Liver (tissue), 9 donors: ENCODE data around the gene PPP1R12C. TPM values are rescaled to one million over a fixed set of nuclear protein-coding genes. Genes with fewer than 3 reads are reported as not detected.

Experiments
- DNase-seq: peaks from one replicate; pipeline ENCODE4 v3.0.0-alpha.2; 2017; ENCODE audit warnings: low spot score
- H3K27ac ChIP-seq, 2 donors: one replicate each; pipeline ENCODE4 v1.7.0; 2013; ENCODE audit warnings: inconsistent platforms in 2 of 2, low read length in 2 of 2, control low read depth in 1 of 2, low read depth in 1 of 2, mild to moderate bottlenecking in 1 of 2
- H3K27me3 ChIP-seq, 4 donors: one replicate each; pipeline versions ENCODE4 v1.6.1 to v1.7.0; 2013; ENCODE audit warnings: low read length in 3 of 4, inconsistent platforms in 1 of 4, mild to moderate bottlenecking in 1 of 4, moderate library complexity in 1 of 4; ENCODE audit not compliant: control insufficient read depth in 4 of 4, insufficient read depth in 4 of 4
- H3K36me3 ChIP-seq, 4 donors: one replicate each; pipeline versions ENCODE4 v1.6.1 to v1.7.0; 2013; ENCODE audit warnings: low read length in 3 of 4, mild to moderate bottlenecking in 3 of 4, low read depth in 1 of 4, moderate library complexity in 1 of 4; ENCODE audit not compliant: control insufficient read depth in 4 of 4, insufficient read depth in 3 of 4
- H3K4me1 ChIP-seq, 4 donors: one replicate each; pipeline versions ENCODE4 v1.6.1 to v1.7.0; 2013; ENCODE audit warnings: low read length in 3 of 4, mild to moderate bottlenecking in 3 of 4, moderate library complexity in 1 of 4; ENCODE audit not compliant: control insufficient read depth in 4 of 4, insufficient read depth in 4 of 4
- H3K4me3 ChIP-seq, 3 donors: one replicate each; pipeline versions ENCODE4 v1.6.1 to v1.7.0; 2013; ENCODE audit warnings: low read length in 3 of 3, control low read depth in 1 of 3, low read depth in 1 of 3, mild to moderate bottlenecking in 1 of 3
- H3K9ac ChIP-seq, 2 donors: one replicate each; pipeline ENCODE4 v1.7.0; 2013; ENCODE audit warnings: low read length in 2 of 2, mild to moderate bottlenecking in 2 of 2, moderate library complexity in 2 of 2, control low read depth in 1 of 2, low read depth in 1 of 2
- H3K9me3 ChIP-seq, 4 donors: one replicate each; pipeline versions ENCODE4 v1.6.1 to v1.7.0; 2013; ENCODE audit warnings: low read length in 3 of 4; ENCODE audit not compliant: control insufficient read depth in 4 of 4
- ATF3 ChIP-seq: IDR thresholded peaks from 2 replicates; pipeline ENCODE4 v1.6.1; 2016; ENCODE audit warnings: antibody characterized with exemption
- CTCF ChIP-seq: fragments of 150-350 bp; IDR thresholded peaks from 2 replicates; pipeline ENCODE4 v1.5.1; 2017; ENCODE audit warnings: improper control_type of control experiment, low read depth, low read length; ENCODE audit not compliant: missing input control
- EGR1 ChIP-seq, 2 donors: IDR thresholded peaks; 2 replicates each; pipeline ENCODE4 v1.6.1; 2016 to 2018; ENCODE audit warnings: antibody characterized with exemption in 2 of 2, low read depth in 2 of 2
- FOXA1 ChIP-seq: IDR thresholded peaks from 2 replicates; pipeline ENCODE4 v1.6.1; 2016; ENCODE audit warnings: antibody characterized with exemption
- FOXA2 ChIP-seq: IDR thresholded peaks from 2 replicates; pipeline ENCODE4 v1.6.1; 2016; ENCODE audit warnings: antibody characterized with exemption
- GABPA ChIP-seq, 2 donors: IDR thresholded peaks in 1 of 2; conservative IDR thresholded peaks in 1 of 2; 2 replicates each; pipeline ENCODE4 v1.6.1; 2016; ENCODE audit warnings: antibody characterized with exemption in 2 of 2, mild to moderate bottlenecking in 1 of 2, moderate library complexity in 1 of 2
- HNF4A ChIP-seq, 2 donors: conservative IDR thresholded peaks; 2 replicates each; pipeline ENCODE4 v1.6.1; 2016; ENCODE audit warnings: antibody characterized with exemption in 2 of 2, mild to moderate bottlenecking in 2 of 2
- HNF4G ChIP-seq: IDR thresholded peaks from 2 replicates; pipeline ENCODE4 v1.6.1; 2016; ENCODE audit warnings: antibody characterized with exemption
- JUND ChIP-seq, 2 donors: IDR thresholded peaks; 2 replicates each; pipeline ENCODE4 v1.6.1; 2016; ENCODE audit warnings: antibody characterized with exemption in 2 of 2
- MAX ChIP-seq: IDR thresholded peaks from 2 replicates; pipeline ENCODE4 v1.6.1; 2016; ENCODE audit warnings: antibody characterized with exemption
- NR2F2 ChIP-seq: IDR thresholded peaks from 2 replicates; pipeline ENCODE4 v1.6.1; 2016; ENCODE audit warnings: antibody characterized with exemption
- RAD21 ChIP-seq, 2 donors: IDR thresholded peaks; 2 replicates each; pipeline ENCODE4 v1.6.1; 2016; ENCODE audit warnings: antibody characterized with exemption in 2 of 2, mild to moderate bottlenecking in 2 of 2
- REST ChIP-seq: IDR thresholded peaks from 2 replicates; pipeline ENCODE4 v1.6.1; 2016; ENCODE audit warnings: antibody characterized with exemption, mild to moderate bottlenecking
- RXRA ChIP-seq, 2 donors: IDR thresholded peaks; 2 replicates each; pipeline ENCODE4 v1.6.1; 2017 to 2018; ENCODE audit warnings: antibody characterized with exemption in 2 of 2, mild to moderate bottlenecking in 1 of 2
- SP1 ChIP-seq: IDR thresholded peaks from 2 replicates; pipeline ENCODE4 v1.6.1; 2018; ENCODE audit warnings: antibody characterized with exemption, mild to moderate bottlenecking
- TAF1 ChIP-seq: conservative IDR thresholded peaks from 2 replicates; pipeline ENCODE4 v1.6.1; 2016; ENCODE audit warnings: antibody characterized with exemption, mild to moderate bottlenecking
- YY1 ChIP-seq: IDR thresholded peaks from 2 replicates; pipeline ENCODE4 v1.6.1; 2016; ENCODE audit warnings: antibody characterized with exemption, mild to moderate bottlenecking
- ZBTB33 ChIP-seq: IDR thresholded peaks from 2 replicates; pipeline ENCODE4 v1.6.1; 2016; ENCODE audit warnings: antibody characterized with exemption
- WGBS: extraction: QIAGEN DNeasy Blood & Tissue Kit; methylation state at CpG from one replicate; pipeline ENCODE4 v1.1.7; 2013; 5-methylcytosine and 5-hydroxymethylcytosine counted together
- polyA plus RNA-seq, 2 donors: library from polyadenylated mRNA; stranded (reverse) in 1 of 2; unstranded in 1 of 2; fragments of 200-250 nt in 1 of 2; fragments of >200 nt in 1 of 2; fragmentation: Nextera tagmentation in 1 of 2; extraction: Ambion mirVana in 1 of 2; gene quantifications; one replicate each; pipeline versions ENCODE4 v1.2.1 to v1.2.3, GENCODE V29; 2013 to 2015
- total RNA-seq, 2 donors: library from RNA; depleted of rRNA; stranded (reverse); fragments of >200 nt; gene quantifications; one replicate each; pipeline ENCODE4 v1.2.3, GENCODE V29; 2014
- donor health status: healthy.
- donor health status: healthy.
- donor health status: healthy.
- donor health status: healthy.
- donor health status: healthy.

Gene PPP1R12C
- total and polyA plus RNA-seq, 4 donors: 7.4 to 35.8 (median 24.9) TPM

GRCh38 chr19:55085923-55086715 is 31.3 kb downstream of the PPP1R12C start:
- TF ChIP-seq GABPA (IDR thresholded peaks at IDR 0.05 in 1 of 2, conservative IDR thresholded peaks at IDR 0.05 in 1 of 2): no peak
- no peak for TF ChIP-seq RAD21 (IDR thresholded peaks at IDR 0.05)
- TF ChIP-seq RXRA (IDR thresholded peaks at IDR 0.05): no peak
- no peak for TF ChIP-seq NR2F2
- TF ChIP-seq JUND (IDR thresholded peaks at IDR 0.05): no peak
- TF ChIP-seq EGR1 (IDR thresholded peaks at IDR 0.05; ENCODE audit: low read depth in 2 of 2): no peak
- no peak for TF ChIP-seq HNF4A (conservative IDR thresholded peaks at IDR 0.05)
- no peak for TF ChIP-seq SP1
- TF ChIP-seq ATF3: no peak
- TF ChIP-seq MAX: no peak
- no peak for TF ChIP-seq HNF4G
- TF ChIP-seq FOXA2: no peak
- TF ChIP-seq TAF1: no peak
- TF ChIP-seq ZBTB33: no peak
- no peak for TF ChIP-seq REST
- TF ChIP-seq YY1: no peak
- TF ChIP-seq FOXA1: no peak
- no peak for TF ChIP-seq CTCF
- WGBS: 23% methylated on average over 35 of the region's 35 CpGs
- DNase-seq: no peak
- H3K27ac ChIP-seq: no peak overlapping the region
- H3K4me1 ChIP-seq: peaks cover 7 to 20% (median 13%) of the 10 kb centered on the region in 4 donors
- H3K4me3 ChIP-seq: peak overlapping the region in 1 of 3 donors; percentile 46
- no peak overlapping the region for H3K9ac ChIP-seq
- no peaks in the 10 kb centered on the region for H3K9me3 ChIP-seq
- peaks cover 0 to 5% (median 0%) of the 10 kb centered on the region in 4 donors for H3K36me3 ChIP-seq
- peaks cover 0 to 8% (median 3%) of the 10 kb centered on the region in 4 donors for H3K27me3 ChIP-seq
